ENCODE measurements around the gene USP37. TPM values are rescaled to one million over a fixed set of nuclear protein-coding genes. Genes with fewer than 3 reads are reported as not detected.
A peak's percentile ranks its signal among the peaks of the same experiment; 100 is the strongest.

USP37 gene
- total and polyA plus RNA-seq, 4 experiments from 2014 or later: 8.5 to 29.1 (median 19.6) TPM

DNA sequence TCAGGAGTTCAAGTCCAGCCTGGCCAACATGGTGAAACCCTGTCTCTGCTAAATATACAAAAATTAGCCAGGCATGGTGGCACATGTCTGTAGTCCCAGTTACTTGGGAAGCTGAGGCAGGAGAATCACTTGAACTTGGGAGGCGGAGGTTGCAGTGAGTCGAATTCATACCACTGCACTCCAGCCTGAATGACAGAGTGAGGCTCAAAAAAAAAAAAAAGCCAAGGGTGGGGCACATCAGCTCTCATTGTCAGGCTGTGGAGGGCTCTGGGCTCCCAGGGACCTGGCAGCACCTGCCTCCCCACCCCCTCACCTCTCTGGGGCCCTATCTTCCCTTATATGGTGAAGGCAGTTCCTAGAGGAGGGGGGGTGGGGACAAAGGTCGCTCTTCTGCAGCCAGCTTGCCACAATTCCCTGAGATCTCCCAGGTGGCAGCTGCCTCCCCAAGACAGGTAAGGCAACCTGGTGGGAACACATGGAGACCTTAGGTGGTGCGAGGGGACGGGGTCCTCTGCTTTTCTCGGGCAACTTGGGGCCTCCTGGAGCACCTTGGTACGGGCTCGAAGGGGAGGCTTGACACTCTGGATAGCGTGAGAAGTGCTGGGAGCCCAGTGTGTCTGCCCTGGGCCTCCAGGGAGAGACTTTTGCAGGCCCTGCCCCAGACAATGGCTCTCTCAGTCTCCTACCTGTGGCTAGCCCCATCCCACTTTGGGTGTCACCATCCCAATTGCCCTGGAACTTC lies 149.3 kb downstream of the USP37 start, which contains the start of gene VIL1:
Gene VIL1, plus strand, starts transcription at position 407 of the 742 bp plus-strand sequence. CDS start 4,656 bp downstream, outside the sequence.
- POLR2A ChIA-PET (ENCODE audit: partially characterized antibody): no interaction called here
- CTCF ChIA-PET (ENCODE audit: partially characterized antibody): no interaction called here
- Histone ChIP-seq H3K4me3 (ENCODE audit: low read length in 2 of 2) (no peak within 1 kb of the TSS), H3K4me1 (ENCODE audit: insufficient read depth, low read length) (no peaks in the 10 kb centered on the region), H3K27me3 (ENCODE audit: insufficient read depth, low read length) (no peaks in the 10 kb centered on the region), H3K9me3 (ENCODE audit: control insufficient read depth in 1 of 2, low read length in 2 of 2) (no peaks in the 10 kb centered on the region), H3K36me3 (ENCODE audit: insufficient read depth, low read length) (no peaks in the 10 kb centered on the region), H3K27ac (ENCODE audit: low read depth, low read length) (no peak within 1 kb of the TSS)
- intact Hi-C loops (cut with micrococcal nuclease): no loop called here
- no peak for DNase-seq
- H3K4me3 Mint-ChIP-seq: no peak within 1 kb of the TSS
- H3K4me1 Mint-ChIP-seq: no peaks in the 10 kb centered on the region
- H3K9me3 Mint-ChIP-seq: no peaks in the 10 kb centered on the region
- peak within 1 kb of the TSS in 1 of 7 donors; percentile 75 for H3K27ac Mint-ChIP-seq
- H3K36me3 Mint-ChIP-seq: no peaks in the 10 kb centered on the region
- peaks cover 0 to 1% of the 10 kb centered on the region in 2 donors for H3K27me3 Mint-ChIP-seq

DNA sequence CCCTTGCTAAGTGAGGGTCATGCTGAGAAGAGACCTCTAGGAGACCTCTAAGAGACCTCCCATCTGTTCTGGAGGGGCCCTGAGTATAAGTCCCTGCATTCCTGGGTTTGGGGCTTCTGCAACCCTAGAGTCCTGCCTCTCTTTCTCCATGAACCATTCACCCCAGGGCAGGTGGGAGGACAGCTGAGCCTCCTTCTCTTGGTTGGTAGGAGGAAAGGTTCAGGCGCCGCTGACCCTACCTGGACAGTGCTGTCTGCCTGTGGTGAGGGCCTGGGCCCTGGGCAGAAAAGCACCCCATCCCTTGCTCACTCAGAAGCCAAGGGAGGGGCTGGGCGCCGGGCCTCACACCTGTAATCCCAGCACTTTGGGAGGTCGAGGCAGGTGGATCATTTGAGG lies 149.8 kb downstream of the USP37 start:
- Mint-ChIP-seq H3K9me3 (no peaks in the 10 kb centered on the region), H3K27me3 (peaks cover 0 to 1% of the 10 kb centered on the region in 2 donors), H3K4me3 (no peak overlapping the region), H3K4me1 (no peaks in the 10 kb centered on the region), H3K36me3 (no peaks in the 10 kb centered on the region), H3K27ac (no peak overlapping the region)
- H3K9me3 ChIP-seq (ENCODE audit: control insufficient read depth in 1 of 2, low read length in 2 of 2): no peaks in the 10 kb centered on the region
- no peak for DNase-seq
- CTCF ChIA-PET (ENCODE audit: partially characterized antibody): no interaction called here
- no peak overlapping the region for H3K27ac ChIP-seq (ENCODE audit: low read depth, low read length)
- H3K27me3 ChIP-seq (ENCODE audit: insufficient read depth, low read length): no peaks in the 10 kb centered on the region
- POLR2A ChIA-PET (ENCODE audit: partially characterized antibody): no interaction called here
- intact Hi-C loops (cut with micrococcal nuclease): no loop called here
- H3K36me3 ChIP-seq (ENCODE audit: insufficient read depth, low read length): no peaks in the 10 kb centered on the region
- no peaks in the 10 kb centered on the region for H3K4me1 ChIP-seq (ENCODE audit: insufficient read depth, low read length)
- H3K4me3 ChIP-seq (ENCODE audit: low read length in 2 of 2): no peak overlapping the region

DNA sequence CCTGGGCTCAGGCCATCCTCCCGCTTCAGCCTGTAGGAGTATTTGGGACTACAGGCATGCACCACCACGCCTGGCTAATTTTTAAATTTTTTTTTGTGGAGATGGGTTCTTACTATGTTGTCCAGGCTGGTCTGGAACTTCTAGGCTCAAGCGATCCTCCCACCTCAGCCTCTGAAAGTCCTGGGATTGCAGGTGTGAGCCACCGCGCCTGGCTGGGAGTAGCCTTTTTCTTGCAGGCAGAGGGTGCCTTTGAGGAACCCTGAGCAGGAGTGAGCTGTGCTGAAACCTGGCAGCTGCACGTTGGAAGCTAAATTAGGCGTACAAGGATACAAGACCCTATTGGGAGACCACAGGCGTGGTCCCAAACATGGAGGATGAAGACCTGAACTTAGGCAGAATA lies 160.4 kb downstream of the USP37 start:
- no peak for DNase-seq
- Histone ChIP-seq H3K9me3 (ENCODE audit: control insufficient read depth in 1 of 2, low read length in 2 of 2) (no peaks in the 10 kb centered on the region), H3K27me3 (ENCODE audit: insufficient read depth, low read length) (no peaks in the 10 kb centered on the region), H3K36me3 (ENCODE audit: insufficient read depth, low read length) (peaks cover 15% of the 10 kb centered on the region), H3K27ac (ENCODE audit: low read depth, low read length) (no peak overlapping the region), H3K4me1 (ENCODE audit: insufficient read depth, low read length) (peaks cover 54% of the 10 kb centered on the region), H3K4me3 (ENCODE audit: low read length in 2 of 2) (no peak overlapping the region)
- ChIA-PET POLR2A (ENCODE audit: partially characterized antibody) (interaction anchor here (0.9 to 6.1 kb wide), 7 partner anchors 11 to 162 kb away, joined by 4 to 109 read pairs (median 5); partner anchors contain the start of gene TMBIM1), CTCF (ENCODE audit: partially characterized antibody) (interaction anchor here (2.7 kb wide), 1 partner anchor 58 kb away, joined by 10 read pairs; no protein-coding TSS in a partner anchor)
- Mint-ChIP-seq H3K4me1 (peaks cover 33 to 57% (median 45%) of the 10 kb centered on the region in 4 donors), H3K4me3 (peak overlapping the region in 5 of 8 donors; percentile 24 to 88 (median 40)), H3K36me3 (peaks cover 6 to 31% of the 10 kb centered on the region in 2 donors), H3K9me3 (no peaks in the 10 kb centered on the region), H3K27ac (peak overlapping the region in 2 of 7 donors; percentile 69 to 100), H3K27me3 (no peaks in the 10 kb centered on the region)
- intact Hi-C loops (cut with micrococcal nuclease): loop anchor here (5.0 kb wide), 3 partner anchors 45 to 980 kb away; partner anchors contain the start of gene DNPEP

DNA sequence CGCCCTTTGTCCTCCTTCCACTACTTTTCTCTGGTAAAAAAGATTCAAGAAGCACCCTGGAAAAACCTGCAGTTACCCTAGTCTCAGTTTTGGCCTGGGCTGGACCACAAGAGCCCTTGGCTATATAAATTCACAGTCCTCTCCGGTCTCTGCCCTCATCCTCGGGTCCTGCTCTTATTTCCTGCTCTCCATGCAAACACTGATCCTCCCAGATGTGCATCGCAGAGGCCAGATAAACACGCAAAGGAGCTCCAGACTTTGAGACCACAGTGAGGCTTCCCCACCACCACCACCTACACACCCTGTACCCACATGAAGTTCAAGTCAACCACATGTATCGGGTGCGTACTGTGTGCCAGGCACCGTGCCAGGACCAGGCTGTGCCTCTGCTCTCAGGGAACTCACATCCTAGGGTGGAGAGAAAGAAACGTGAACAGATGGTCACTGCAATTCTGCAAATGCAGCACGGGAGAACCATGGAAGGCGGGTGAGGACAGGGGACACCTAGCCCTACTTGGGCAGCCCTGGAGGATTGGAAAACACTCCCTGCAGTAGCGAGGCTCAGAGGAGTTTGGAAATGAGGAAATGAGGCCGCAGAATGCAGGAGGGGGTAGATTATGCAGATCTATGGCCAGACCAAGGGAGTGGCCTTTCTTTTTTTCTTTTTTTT lies 161.1 kb downstream of the USP37 start:
- DNase-seq: peak; percentile 70 to 77 (median 71)
- peaks cover 55% of the 10 kb centered on the region for H3K4me1 ChIP-seq (ENCODE audit: insufficient read depth, low read length)
- peak overlapping the region; percentile 79 to 91 (median 84) for H3K4me3 Mint-ChIP-seq
- H3K27me3 Mint-ChIP-seq: no peaks in the 10 kb centered on the region
- no peaks in the 10 kb centered on the region for H3K9me3 Mint-ChIP-seq
- H3K9me3 ChIP-seq (ENCODE audit: control insufficient read depth in 1 of 2, low read length in 2 of 2): no peaks in the 10 kb centered on the region
- POLR2A ChIA-PET (ENCODE audit: partially characterized antibody): interaction anchor here (0.7 to 6.1 kb wide), 16 partner anchors 10 to 252 kb away, joined by 3 to 109 read pairs (median 4); partner anchors contain the start of genes AAMP, BCS1L, PNKD and TMBIM1
- H3K27me3 ChIP-seq (ENCODE audit: insufficient read depth, low read length): no peaks in the 10 kb centered on the region
- CTCF ChIA-PET (ENCODE audit: partially characterized antibody): interaction anchor here (1.0 to 2.7 kb wide), 8 partner anchors 11 to 281 kb away, joined by 3 to 18 read pairs (median 4); no protein-coding TSS in a partner anchor
- H3K27ac Mint-ChIP-seq: peak overlapping the region; percentile 90 to 100 (median 94)
- H3K27ac ChIP-seq (ENCODE audit: low read depth, low read length): peak overlapping the region; percentile 71
- peaks cover 31 to 60% (median 45%) of the 10 kb centered on the region in 4 donors for H3K4me1 Mint-ChIP-seq
- H3K36me3 ChIP-seq (ENCODE audit: insufficient read depth, low read length): peaks cover 21% of the 10 kb centered on the region
- H3K4me3 ChIP-seq (ENCODE audit: low read length in 2 of 2): peak overlapping the region; percentile 34 to 63
- intact Hi-C loops (cut with micrococcal nuclease): loop anchor here (1.0 to 5.0 kb wide), 11 partner anchors 11 to 980 kb away; partner anchors contain the start of genes AAMP, CNOT9, DNPEP and PNKD
- H3K36me3 Mint-ChIP-seq: peaks cover 6 to 35% of the 10 kb centered on the region in 2 donors

DNA sequence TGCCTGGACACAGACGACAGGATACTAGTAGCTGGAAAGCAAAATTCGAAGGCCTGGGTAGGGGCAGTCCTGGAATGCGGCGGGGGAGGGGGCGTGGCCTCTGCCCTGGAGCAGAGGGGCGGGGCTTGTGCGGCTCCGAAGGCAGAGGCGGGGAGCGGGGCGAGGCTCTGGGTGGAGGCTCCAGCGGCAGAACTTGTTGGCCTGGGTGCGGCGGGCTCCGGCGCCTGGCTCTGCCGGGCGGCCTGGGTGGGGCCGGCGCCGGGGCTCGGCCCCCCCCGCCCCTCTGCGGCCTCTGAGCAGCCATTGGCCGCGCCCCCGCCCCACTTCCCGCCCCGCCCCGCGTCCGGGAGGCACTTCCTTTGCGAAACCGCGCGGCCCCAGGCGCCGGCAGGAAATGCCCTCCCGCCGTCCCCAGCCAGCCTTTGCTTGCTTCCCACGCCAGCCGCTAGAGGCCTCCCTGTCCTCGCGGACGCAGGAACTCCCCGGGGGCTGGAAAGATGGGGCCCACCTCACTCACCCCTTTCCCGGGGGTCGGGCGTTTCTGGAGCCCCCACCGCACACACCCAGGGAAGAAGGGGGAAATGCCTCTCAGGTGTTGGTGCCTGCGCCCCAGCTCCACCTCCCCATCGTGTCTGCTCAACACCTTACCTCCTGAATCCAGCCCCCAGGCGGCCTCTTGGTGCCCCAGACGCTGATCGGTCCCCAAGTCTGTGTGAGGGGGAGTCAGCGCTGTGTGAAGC lies 161.8 kb downstream of the USP37 start:
- Histone ChIP-seq H3K4me1 (ENCODE audit: insufficient read depth, low read length) (peaks cover 62% of the 10 kb centered on the region), H3K27ac (ENCODE audit: low read depth, low read length) (peak overlapping the region; percentile 71), H3K9me3 (ENCODE audit: control insufficient read depth in 1 of 2, low read length in 2 of 2) (no peaks in the 10 kb centered on the region), H3K4me3 (ENCODE audit: low read length in 2 of 2) (peak overlapping the region; percentile 34 to 63), H3K27me3 (ENCODE audit: insufficient read depth, low read length) (no peaks in the 10 kb centered on the region), H3K36me3 (ENCODE audit: insufficient read depth, low read length) (peaks cover 25% of the 10 kb centered on the region)
- no peaks in the 10 kb centered on the region for H3K9me3 Mint-ChIP-seq
- H3K4me3 Mint-ChIP-seq: peak overlapping the region; percentile 80 to 91 (median 87)
- H3K4me1 Mint-ChIP-seq: peaks cover 32 to 67% (median 50%) of the 10 kb centered on the region in 4 donors
- ChIA-PET POLR2A (ENCODE audit: partially characterized antibody) (interaction anchor here (0.8 to 6.1 kb wide), 20 partner anchors 9 to 841 kb away, joined by 3 to 109 read pairs (median 4); partner anchors contain the start of genes AAMP, BCS1L, CATIP and PNKD), CTCF (ENCODE audit: partially characterized antibody) (interaction anchor here (0.5 to 2.7 kb wide), 11 partner anchors 10 to 281 kb away, joined by 3 to 18 read pairs (median 4); partner anchors contain the start of genes AAMP and PNKD)
- peak; percentile 88 to 92 (median 91) for DNase-seq
- H3K27ac Mint-ChIP-seq: peak overlapping the region; percentile 93 to 100 (median 96)
- H3K36me3 Mint-ChIP-seq: peaks cover 6 to 40% of the 10 kb centered on the region in 2 donors
- no peaks in the 10 kb centered on the region for H3K27me3 Mint-ChIP-seq
- intact Hi-C loops (cut with micrococcal nuclease): loop anchor here (1.0 to 5.0 kb wide), 11 partner anchors 10 to 981 kb away; partner anchors contain the start of genes AAMP, CNOT9, DNPEP and PNKD

DNA sequence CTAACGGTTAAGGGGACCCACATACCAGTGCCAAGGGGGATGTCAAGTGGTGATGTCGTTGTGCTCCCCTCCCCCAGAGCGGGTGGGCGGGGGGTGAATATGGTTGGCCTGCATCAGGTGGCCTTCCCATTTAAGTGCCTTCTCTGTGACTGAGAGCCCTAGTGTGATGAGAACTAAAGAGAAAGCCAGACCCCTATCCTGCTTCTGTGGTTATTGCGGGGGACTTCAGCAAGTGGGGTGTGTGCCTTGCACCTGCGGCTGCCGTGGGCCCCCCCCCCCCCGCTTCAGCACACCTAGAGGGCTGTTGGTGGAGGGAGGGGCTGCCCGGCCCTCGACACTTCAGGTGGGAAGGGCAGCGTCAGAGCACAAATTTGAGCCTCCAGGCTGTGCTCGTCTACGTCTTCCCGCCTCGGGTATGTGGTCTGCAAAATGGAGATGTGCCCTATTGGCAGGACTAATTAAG lies 162.4 kb downstream of the USP37 start:
- intact Hi-C loops (cut with micrococcal nuclease): loop anchor here (1.0 to 5.0 kb wide), 11 partner anchors 9 to 982 kb away; partner anchors contain the start of genes AAMP, CNOT9, DNPEP and PNKD
- POLR2A ChIA-PET (ENCODE audit: partially characterized antibody): interaction anchor here (0.7 to 6.1 kb wide), 21 partner anchors 9 to 842 kb away, joined by 3 to 109 read pairs (median 4); partner anchors contain the start of genes AAMP, BCS1L, CATIP and PNKD
- Mint-ChIP-seq H3K9me3 (no peaks in the 10 kb centered on the region), H3K27ac (peak overlapping the region; percentile 93 to 100 (median 96)), H3K36me3 (peaks cover 6 to 42% of the 10 kb centered on the region in 2 donors), H3K4me1 (peaks cover 32 to 70% (median 50%) of the 10 kb centered on the region in 4 donors), H3K4me3 (peak overlapping the region; percentile 78 to 89 (median 80)), H3K27me3 (no peaks in the 10 kb centered on the region)
- H3K27me3 ChIP-seq (ENCODE audit: insufficient read depth, low read length): no peaks in the 10 kb centered on the region
- CTCF ChIA-PET (ENCODE audit: partially characterized antibody): interaction anchor here (1.0 to 2.3 kb wide), 7 partner anchors 9 to 135 kb away, joined by 3 to 18 read pairs (median 4); partner anchors contain the start of genes AAMP and PNKD
- H3K9me3 ChIP-seq (ENCODE audit: control insufficient read depth in 1 of 2, low read length in 2 of 2): no peaks in the 10 kb centered on the region
- H3K4me3 ChIP-seq (ENCODE audit: low read length in 2 of 2): peak overlapping the region in 1 of 2 donors; percentile 49
- H3K36me3 ChIP-seq (ENCODE audit: insufficient read depth, low read length): peaks cover 25% of the 10 kb centered on the region
- peak in 1 of 5 donors; percentile 67 for DNase-seq
- H3K4me1 ChIP-seq (ENCODE audit: insufficient read depth, low read length): peaks cover 66% of the 10 kb centered on the region
- H3K27ac ChIP-seq (ENCODE audit: low read depth, low read length): peak overlapping the region; percentile 71
